B cell (primary cell): ENCODE measurements around the gene PLEKHG3.

Experiments
- EZH2 ChIP-seq: IDR thresholded peaks from 2 replicates; pipeline ENCODE4 v1.6.1; 2012; ENCODE audit warnings: borderline replicate concordance, low read depth, mild to moderate bottlenecking, moderate library complexity, low read length; ENCODE audit not compliant: insufficient read depth, poor library complexity, severe bottlenecking
- TF ChIP-seq, protein P1 (sequence below): fragments of 200-600 bp; IDR thresholded peaks from one replicate; pipeline ENCODE4 v1.8.0; 2022; ENCODE audit warnings: antibody characterized with exemption, mild to moderate bottlenecking

DNA sequence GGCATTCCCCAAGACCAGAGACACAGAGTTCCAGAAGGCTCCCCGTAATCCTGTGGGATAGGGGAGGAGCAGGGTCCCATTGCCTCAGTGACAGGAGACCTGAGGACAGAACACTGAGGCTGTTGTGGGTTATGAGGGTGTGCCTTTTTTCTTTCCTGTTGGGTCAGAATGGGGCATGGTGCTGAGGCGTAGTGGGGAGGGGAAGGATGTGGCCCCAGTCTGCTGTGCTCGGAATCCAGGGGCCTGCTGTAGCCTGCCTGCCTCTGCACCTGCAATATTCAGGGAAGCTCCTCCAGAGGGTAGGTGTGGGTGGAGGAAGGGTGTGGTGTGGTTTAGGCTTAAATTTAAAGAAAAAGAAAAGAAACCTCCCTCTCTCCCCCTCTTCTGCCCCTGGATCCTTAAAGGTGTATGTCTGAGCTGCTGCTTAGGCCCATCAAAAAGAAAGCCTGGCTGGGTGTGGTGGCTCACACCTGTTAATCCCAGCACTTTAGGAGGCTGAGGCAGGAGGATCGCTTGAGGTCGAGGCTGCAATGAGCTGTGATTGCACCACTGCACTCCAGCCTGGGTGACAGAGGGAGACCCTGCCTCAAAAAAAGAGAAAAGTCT is 18.7 kb downstream of the PLEKHG3 start:
- TF ChIP-seq, protein P1, sequence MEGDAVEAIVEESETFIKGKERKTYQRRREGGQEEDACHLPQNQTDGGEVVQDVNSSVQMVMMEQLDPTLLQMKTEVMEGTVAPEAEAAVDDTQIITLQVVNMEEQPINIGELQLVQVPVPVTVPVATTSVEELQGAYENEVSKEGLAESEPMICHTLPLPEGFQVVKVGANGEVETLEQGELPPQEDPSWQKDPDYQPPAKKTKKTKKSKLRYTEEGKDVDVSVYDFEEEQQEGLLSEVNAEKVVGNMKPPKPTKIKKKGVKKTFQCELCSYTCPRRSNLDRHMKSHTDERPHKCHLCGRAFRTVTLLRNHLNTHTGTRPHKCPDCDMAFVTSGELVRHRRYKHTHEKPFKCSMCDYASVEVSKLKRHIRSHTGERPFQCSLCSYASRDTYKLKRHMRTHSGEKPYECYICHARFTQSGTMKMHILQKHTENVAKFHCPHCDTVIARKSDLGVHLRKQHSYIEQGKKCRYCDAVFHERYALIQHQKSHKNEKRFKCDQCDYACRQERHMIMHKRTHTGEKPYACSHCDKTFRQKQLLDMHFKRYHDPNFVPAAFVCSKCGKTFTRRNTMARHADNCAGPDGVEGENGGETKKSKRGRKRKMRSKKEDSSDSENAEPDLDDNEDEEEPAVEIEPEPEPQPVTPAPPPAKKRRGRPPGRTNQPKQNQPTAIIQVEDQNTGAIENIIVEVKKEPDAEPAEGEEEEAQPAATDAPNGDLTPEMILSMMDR: no peak
- TF ChIP-seq EZH2: no peak
